Upper lobe of left lung (tissue), 4 donors: ENCODE results near the gene TTC12.

Experiments used
- CTCF ChIP-seq, 6 experiments: fragments of 450-650 bp in 4 of 6; fragments of 200-600 bp in 2 of 6; sonication (generic) in 2 of 6; IDR thresholded peaks; one replicate each; pipeline ENCODE4 v1.5.1; 2016 to 2019; ENCODE audit warnings: antibody characterized with exemption in 6 of 6
- EP300 ChIP-seq, 4 donors: sonication (generic); formaldehyde crosslinking; IDR thresholded peaks; one replicate each; pipeline ENCODE4 v1.5.1; 2017; ENCODE audit warnings: antibody characterized with exemption in 4 of 4, control low read depth in 2 of 4

GRCh38 chr11:113339929-113340589 is 25.7 kb downstream of the TTC12 start:
- no peak for TF ChIP-seq CTCF (IDR thresholded peaks at IDR 0.05)
- no peak for TF ChIP-seq EP300 (IDR thresholded peaks at IDR 0.05)
